Endothelial cell of umbilical vein (primary cell): ENCODE measurements around the gene GAS2L2. TPM values are rescaled to one million over a fixed set of nuclear protein-coding genes. Genes with fewer than 3 reads are reported as not detected.

Source experiments
- BruUV-seq: library from RNA; stranded (reverse); fragments of 400-500 nt; replicated peaks from 2 replicates; lab custom pipeline; 2021; lab: Mats Ljungman, UMichigan
- CTCF ChIA-PET: fragments of 300-600, 350-600 bp; sonication (Branson Sonifier 250); formaldehyde crosslinking; loops from one replicate; lab custom pipeline; 2021; ENCODE audit warnings: antibody characterized with exemption, inconsistent platforms; lab: Charles Lee
- POLR2A ChIA-PET: fragments of 300-600, 350-600 bp; sonication (Branson Sonifier 250); formaldehyde crosslinking; loops from one replicate; lab custom pipeline; 2021; ENCODE audit warnings: antibody characterized with exemption, inconsistent platforms; lab: Charles Lee
- DNase-seq: peaks from one replicate; pipeline ENCODE4 v3.0.0-alpha.2; 2011; ENCODE audit warnings: low read depth, low spot score
- FAIRE-seq: peaks from 2 replicates; lab custom pipeline; 2011; peaks lifted over from hg19 to GRCh38; lab: Jason Lieb, UNC
- H2AFZ ChIP-seq: 2 replicates; pipeline ENCODE4 v1.6.0; 2012; ENCODE audit warnings: low read depth, low read length, control low read depth, inconsistent platforms
- H3K27ac ChIP-seq: 2 replicates; pipeline ENCODE4 v1.5.1; 2011; ENCODE audit warnings: low read depth, mild to moderate bottlenecking, control low read depth, low read length, moderate library complexity; ENCODE audit not compliant: insufficient read depth
- H3K27me3 ChIP-seq, 2 experiments: 2 replicates each; pipeline versions ENCODE4 v1.6.0 to v1.6.1; 2011; ENCODE audit warnings: low read length in 2 of 2, mixed read lengths in 1 of 2; ENCODE audit not compliant: control insufficient read depth in 2 of 2, insufficient read depth in 2 of 2
- H3K36me3 ChIP-seq, 2 experiments: 2 replicates in 1 of 2; 3 replicates in 1 of 2; pipeline ENCODE4 v1.5.1; 2011; ENCODE audit warnings: low read length in 2 of 2, mild to moderate bottlenecking in 1 of 2, moderate library complexity in 1 of 2; ENCODE audit not compliant: control insufficient read depth in 2 of 2, insufficient read depth in 2 of 2; ENCODE audit errors: extremely low read depth in 1 of 2
- H3K4me1 ChIP-seq: 3 replicates; pipeline ENCODE4 v1.5.1; 2011; ENCODE audit warnings: mild to moderate bottlenecking, low read length; ENCODE audit not compliant: control insufficient read depth, insufficient read depth; ENCODE audit errors: extremely low read depth
- H3K4me2 ChIP-seq: 2 replicates; pipeline ENCODE4 v1.6.1; 2011; ENCODE audit warnings: low read length, control low read depth, mixed read lengths; ENCODE audit not compliant: insufficient read depth
- H3K4me3 ChIP-seq, 3 experiments: fragments of 200-600 bp in 1 of 3; sonication (generic), shearing (Covaris generic) in 1 of 3; replicated peaks in 1 of 3; 2 replicates each; pipeline ENCODE4 v1.5.1; 2011 to 2016; ENCODE audit warnings: control low read depth in 3 of 3, low read length in 3 of 3, mild to moderate bottlenecking in 2 of 3, inconsistent platforms in 1 of 3, low read depth in 1 of 3, moderate library complexity in 1 of 3; ENCODE audit not compliant: insufficient read depth in 1 of 3
- H3K79me2 ChIP-seq: 2 replicates; pipeline ENCODE4 v1.6.0; 2012; ENCODE audit warnings: low read length, inconsistent platforms; ENCODE audit not compliant: control insufficient read depth, insufficient read depth
- H3K9ac ChIP-seq: replicated peaks from 2 replicates; pipeline ENCODE3; 2011; ENCODE audit warnings: low read length, control low read depth; ENCODE audit not compliant: insufficient read depth; ENCODE audit errors: extremely low read depth
- H3K9me1 ChIP-seq: replicated peaks from 3 replicates; pipeline ENCODE4 v1.6.0; 2011; ENCODE audit warnings: mild to moderate bottlenecking, low read length; ENCODE audit not compliant: control insufficient read depth, insufficient read depth; ENCODE audit errors: extremely low read depth
- H3K9me3 ChIP-seq: replicated peaks from 2 replicates; pipeline ENCODE4 v1.5.1; 2012; ENCODE audit warnings: low read length, inconsistent platforms; ENCODE audit not compliant: control insufficient read depth, insufficient read depth
- H4K20me1 ChIP-seq: replicated peaks from 2 replicates; pipeline ENCODE3; 2011; ENCODE audit warnings: mild to moderate bottlenecking, low read length; ENCODE audit not compliant: control insufficient read depth, insufficient read depth; ENCODE audit errors: extremely low read depth
- EZH2 ChIP-seq: IDR thresholded peaks from 2 replicates; pipeline ENCODE4 v1.6.1; 2012; ENCODE audit warnings: borderline replicate concordance, low read depth, mild to moderate bottlenecking, moderate library complexity, low read length, inconsistent platforms; ENCODE audit not compliant: severe bottlenecking
- FOS ChIP-seq: IDR thresholded peaks from 2 replicates; pipeline ENCODE4 v1.6.1; 2011; ENCODE audit warnings: mild to moderate bottlenecking, low read length, moderate library complexity, borderline replicate concordance; ENCODE audit not compliant: insufficient read depth
- GATA2 ChIP-seq: IDR thresholded peaks from 2 replicates; pipeline ENCODE4 v1.7.0; 2011; ENCODE audit warnings: low read depth, mild to moderate bottlenecking, moderate library complexity, mixed read lengths, low read length; ENCODE audit not compliant: insufficient read length, insufficient read depth
- JUN ChIP-seq: IDR thresholded peaks from 2 replicates; pipeline ENCODE4 v1.6.1; 2011; ENCODE audit warnings: borderline replicate concordance, low read depth; ENCODE audit not compliant: insufficient read length, insufficient read depth
- MAX ChIP-seq: IDR thresholded peaks from 2 replicates; pipeline ENCODE4 v1.6.1; 2011; ENCODE audit not compliant: insufficient read depth, insufficient read length
- MYC ChIP-seq: IDR thresholded peaks from one replicate; pipeline ENCODE4 v1.6.1; 2011; ENCODE audit warnings: mild to moderate bottlenecking, low read depth, low read length
- POLR2A ChIP-seq: IDR thresholded peaks from 2 replicates; pipeline ENCODE4 v1.6.1; 2012; ENCODE audit warnings: low read depth, mild to moderate bottlenecking, control low read depth, low read length
- POLR2AphosphoS5 ChIP-seq: IDR thresholded peaks from 2 replicates; pipeline ENCODE4 v1.6.1; 2012; ENCODE audit warnings: low read depth, mild to moderate bottlenecking, control low read depth, low read length, moderate library complexity; ENCODE audit not compliant: insufficient read depth
- dilution Hi-C: fragments of 300-500 bp; cut with MboI; formaldehyde crosslinking; loops from one replicate; pipeline ENCODE4 v1.15.0; 2019; ENCODE audit warnings: low sequenced_read_pairs; ENCODE audit not compliant: extremely low pct_ligation_motif_present
- intact Hi-C: fragments of 100-400 bp; cut with micrococcal nuclease; formaldehyde crosslinking; loops from one replicate; pipeline ENCODE4 v1.10.0; 2022
- polyA plus RNA-seq, 4 experiments: library from polyadenylated mRNA; depleted of rRNA in 3 of 4; stranded (reverse) in 3 of 4; unstranded in 1 of 4; fragments of >200 nt; gene quantifications; 2 replicates each; pipeline versions ENCODE4 v1.2.1 to v1.2.3, GENCODE V29; 2011 to 2012; ENCODE audit warnings: missing spikeins in 1 of 4
- total RNA-seq: library from RNA; stranded (reverse); gene quantifications from 2 replicates; pipeline ENCODE4 v1.2.3, GENCODE V29; 2021
- TF ChIP-seq, protein P1 (sequence below), 2 donors: IDR thresholded peaks; 1 replicate in 1 of 2; 2 replicates in 1 of 2; pipeline ENCODE4 v1.5.1; 2011; ENCODE audit warnings: low read length in 2 of 2, mild to moderate bottlenecking in 2 of 2, moderate library complexity in 2 of 2, control low read depth in 1 of 2, inconsistent platforms in 1 of 2, low read depth in 1 of 2; ENCODE audit not compliant: insufficient read depth in 1 of 2; ENCODE audit errors: extremely low read depth in 1 of 2

Gene GAS2L2
- total and polyA plus RNA-seq, 2 donors (not counting 3 experiments of a cell fraction or from before 2014, with no cell fraction given), result not detected

- BruUV-seq, result no TSS peak
- Histone ChIP-seq H3K9me1 (no peaks in the 10 kb centered on the region), H3K36me3 (no peaks in the 10 kb centered on the region), H3K79me2 (no peaks in the 10 kb centered on the region), H3K4me3 (no peak overlapping the region), H3K4me1 (no peaks in the 10 kb centered on the region), H3K27me3 (peaks cover 31 to 37% of the 10 kb centered on the region in 2 experiments), H3K27ac (no peak overlapping the region), H2AFZ (no peak overlapping the region), H3K9me3 (no peaks in the 10 kb centered on the region), H3K9ac (no peak overlapping the region), H3K4me2 (no peak overlapping the region), H4K20me1 (no peaks in the 10 kb centered on the region)
- CTCF ChIA-PET, result interaction anchor here (0.9 to 1.5 kb wide), 2 partner anchors 21 to 130 kb away, joined by 4 to 10 read pairs; no protein-coding TSS in a partner anchor
- intact Hi-C loops, result no loop called here
- DNase-seq (no peak), FAIRE-seq (no peak)
- POLR2A ChIA-PET, result no interaction called here
- TF ChIP-seq JUN (no peak), MAX (no peak), POLR2A (no peak), FOS (no peak), MYC (no peak), GATA2 (no peak), POLR2AphosphoS5 (no peak), EZH2 (no peak)
- TF ChIP-seq, protein P1, sequence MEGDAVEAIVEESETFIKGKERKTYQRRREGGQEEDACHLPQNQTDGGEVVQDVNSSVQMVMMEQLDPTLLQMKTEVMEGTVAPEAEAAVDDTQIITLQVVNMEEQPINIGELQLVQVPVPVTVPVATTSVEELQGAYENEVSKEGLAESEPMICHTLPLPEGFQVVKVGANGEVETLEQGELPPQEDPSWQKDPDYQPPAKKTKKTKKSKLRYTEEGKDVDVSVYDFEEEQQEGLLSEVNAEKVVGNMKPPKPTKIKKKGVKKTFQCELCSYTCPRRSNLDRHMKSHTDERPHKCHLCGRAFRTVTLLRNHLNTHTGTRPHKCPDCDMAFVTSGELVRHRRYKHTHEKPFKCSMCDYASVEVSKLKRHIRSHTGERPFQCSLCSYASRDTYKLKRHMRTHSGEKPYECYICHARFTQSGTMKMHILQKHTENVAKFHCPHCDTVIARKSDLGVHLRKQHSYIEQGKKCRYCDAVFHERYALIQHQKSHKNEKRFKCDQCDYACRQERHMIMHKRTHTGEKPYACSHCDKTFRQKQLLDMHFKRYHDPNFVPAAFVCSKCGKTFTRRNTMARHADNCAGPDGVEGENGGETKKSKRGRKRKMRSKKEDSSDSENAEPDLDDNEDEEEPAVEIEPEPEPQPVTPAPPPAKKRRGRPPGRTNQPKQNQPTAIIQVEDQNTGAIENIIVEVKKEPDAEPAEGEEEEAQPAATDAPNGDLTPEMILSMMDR (IDR thresholded peaks at IDR 0.05; ENCODE audit: extremely low read depth in 1 of 2, insufficient read depth in 1 of 2, low read depth in 1 of 2, low read length in 2 of 2), result no peak
- dilution Hi-C loops, result loop anchor here (25.0 kb wide), 1 partner anchor 131 kb away; no protein-coding TSS in a partner anchor
These were observed 10.1 kb downstream of the GAS2L2 start for GRCh38 chr17:35742896-35743477.
